Uterus (tissue), 2 donors: Measurements from ENCODE around the gene CNTNAP5.

Source experiments
- POLR2A ChIP-seq, 2 donors: fragments of 450-650 bp; IDR thresholded peaks; one replicate each; pipeline ENCODE4 v1.6.1; 2016; ENCODE audit warnings: antibody characterized with exemption in 2 of 2, mild to moderate bottlenecking in 1 of 2, moderate library complexity in 1 of 2
- TF ChIP-seq, protein P1 (sequence below), 4 experiments: fragments of 200-600 bp in 2 of 4; fragments of 450-650 bp in 2 of 4; sonication (generic) in 2 of 4; IDR thresholded peaks; one replicate each; pipeline ENCODE4 v1.5.1; 2016 to 2019; ENCODE audit warnings: antibody characterized with exemption in 4 of 4, mild to moderate bottlenecking in 2 of 4, moderate library complexity in 1 of 4

DNA sequence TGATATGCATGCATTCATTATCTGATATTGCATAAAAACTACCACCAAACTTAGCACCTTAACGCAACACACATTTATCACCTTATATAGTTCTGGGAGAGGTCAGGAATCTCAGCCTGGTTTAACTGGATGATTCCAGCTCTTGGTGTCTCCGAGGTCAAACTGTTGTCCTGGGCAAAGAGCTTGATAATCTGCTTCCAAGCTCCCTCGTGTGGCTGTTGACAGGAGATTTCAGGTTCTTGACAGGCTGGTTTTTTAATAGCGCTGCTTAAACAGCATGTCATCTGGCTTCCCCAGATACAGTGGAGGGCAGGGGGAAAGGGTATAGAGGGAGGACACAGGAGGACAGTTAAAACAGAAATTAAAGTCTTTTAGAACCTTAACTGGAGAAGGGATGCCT lies 785.0 kb downstream of the CNTNAP5 start:
- no peak for TF ChIP-seq POLR2A (IDR thresholded peaks at IDR 0.05)
- TF ChIP-seq, protein P1, sequence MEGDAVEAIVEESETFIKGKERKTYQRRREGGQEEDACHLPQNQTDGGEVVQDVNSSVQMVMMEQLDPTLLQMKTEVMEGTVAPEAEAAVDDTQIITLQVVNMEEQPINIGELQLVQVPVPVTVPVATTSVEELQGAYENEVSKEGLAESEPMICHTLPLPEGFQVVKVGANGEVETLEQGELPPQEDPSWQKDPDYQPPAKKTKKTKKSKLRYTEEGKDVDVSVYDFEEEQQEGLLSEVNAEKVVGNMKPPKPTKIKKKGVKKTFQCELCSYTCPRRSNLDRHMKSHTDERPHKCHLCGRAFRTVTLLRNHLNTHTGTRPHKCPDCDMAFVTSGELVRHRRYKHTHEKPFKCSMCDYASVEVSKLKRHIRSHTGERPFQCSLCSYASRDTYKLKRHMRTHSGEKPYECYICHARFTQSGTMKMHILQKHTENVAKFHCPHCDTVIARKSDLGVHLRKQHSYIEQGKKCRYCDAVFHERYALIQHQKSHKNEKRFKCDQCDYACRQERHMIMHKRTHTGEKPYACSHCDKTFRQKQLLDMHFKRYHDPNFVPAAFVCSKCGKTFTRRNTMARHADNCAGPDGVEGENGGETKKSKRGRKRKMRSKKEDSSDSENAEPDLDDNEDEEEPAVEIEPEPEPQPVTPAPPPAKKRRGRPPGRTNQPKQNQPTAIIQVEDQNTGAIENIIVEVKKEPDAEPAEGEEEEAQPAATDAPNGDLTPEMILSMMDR (IDR thresholded peaks at IDR 0.05) = no peak
